GM19193 (cell line): ENCODE measurements around the gene PHACTR3.

Experiments
- POLR2A ChIP-seq: IDR thresholded peaks from 4 replicates; pipeline ENCODE4 v1.6.1; 2011; ENCODE audit not compliant: insufficient read depth, insufficient read length; ENCODE audit errors: extremely low read depth

PHACTR3 gene

GRCh38 chr20:59770270-59770669, 165.9 kb downstream of the PHACTR3 start:
- no peak for TF ChIP-seq POLR2A

- no peak for TF ChIP-seq POLR2A
Measured at GRCh38 chr20:59770851-59771250, 166.5 kb downstream of the PHACTR3 start.

- TF ChIP-seq POLR2A, result no peak
Measured at GRCh38 chr20:59771506-59772372, 167.4 kb downstream of the PHACTR3 start.

- TF ChIP-seq POLR2A, result no peak
Measured at GRCh38 chr20:59772373-59772705, 168.0 kb downstream of the PHACTR3 start.

- TF ChIP-seq POLR2A, result no peak
Measured at GRCh38 chr20:59772931-59773913, 168.9 kb downstream of the PHACTR3 start.

GRCh38 chr20:59774204-59774641, 169.9 kb downstream of the PHACTR3 start:
- no peak for TF ChIP-seq POLR2A

- no peak for TF ChIP-seq POLR2A
Measured at GRCh38 chr20:59774921-59775686, 170.8 kb downstream of the PHACTR3 start.

- TF ChIP-seq POLR2A, result no peak
Measured at GRCh38 chr20:59775687-59776055, 171.3 kb downstream of the PHACTR3 start.

- no peak for TF ChIP-seq POLR2A
Measured at GRCh38 chr20:59776059-59776603, 171.8 kb downstream of the PHACTR3 start.

GRCh38 chr20:59776626-59777330, 172.4 kb downstream of the PHACTR3 start:
- no peak for TF ChIP-seq POLR2A

GRCh38 chr20:59777331-59777725, 173.0 kb downstream of the PHACTR3 start:
- no peak for TF ChIP-seq POLR2A

GRCh38 chr20:59777814-59778575, 173.7 kb downstream of the PHACTR3 start:
- no peak for TF ChIP-seq POLR2A

GRCh38 chr20:59778615-59779200, 174.4 kb downstream of the PHACTR3 start:
- no peak for TF ChIP-seq POLR2A

GRCh38 chr20:59779656-59780380, 175.5 kb downstream of the PHACTR3 start:
- TF ChIP-seq POLR2A, result no peak
